ENCODE measurements around the gene TOR2A. TPM values are rescaled to one million over a fixed set of nuclear protein-coding genes. Genes with fewer than 3 reads are reported as not detected.

The TOR2A gene
- total RNA-seq, 1 experiment from 2014 or later = 13.2 TPM

DNA sequence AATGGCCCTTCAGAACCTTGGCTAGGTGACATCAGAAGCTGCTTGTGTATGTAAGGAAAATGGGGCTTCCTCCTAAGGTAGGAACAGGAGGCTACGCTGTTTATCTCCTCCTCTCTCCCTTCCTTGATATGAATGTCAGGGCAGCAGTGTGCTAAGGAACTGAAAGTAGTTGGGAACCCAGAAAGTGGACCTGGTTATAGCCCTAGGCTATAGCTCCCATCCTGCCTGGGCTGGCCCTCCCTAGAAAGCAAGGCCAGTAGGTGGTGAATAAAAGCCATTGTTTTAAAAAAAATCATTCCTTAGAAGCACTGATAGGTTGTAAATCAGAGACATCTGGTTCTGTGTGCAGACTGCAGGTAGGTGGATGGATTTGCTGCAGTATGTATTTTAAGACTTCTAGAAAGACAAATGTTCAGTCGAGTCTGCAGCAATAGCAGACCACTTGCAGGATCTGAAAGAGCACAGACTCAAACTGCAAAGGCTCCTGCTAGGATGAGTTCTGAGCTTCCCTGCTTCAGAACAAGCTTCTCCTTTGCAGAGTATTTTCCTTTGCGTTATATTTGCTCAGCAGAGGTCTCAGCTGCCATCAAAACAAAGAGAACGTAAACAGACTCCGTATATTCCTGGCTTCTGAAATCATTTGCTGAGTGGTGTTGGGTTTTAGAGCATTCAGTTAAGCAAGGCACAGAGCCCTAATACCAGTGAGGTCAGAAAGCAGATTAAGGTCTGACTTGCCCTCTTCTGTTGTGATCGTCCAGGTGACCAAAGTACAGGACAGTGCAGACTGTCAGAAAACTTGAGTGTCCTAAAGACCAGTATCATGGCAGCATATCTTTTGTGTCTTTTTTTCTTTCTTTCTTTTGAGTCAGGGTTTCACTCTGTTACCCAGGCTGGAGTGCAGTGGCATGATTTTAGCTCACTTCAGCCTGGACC is 48.4 kb downstream of the TOR2A start:
- Histone ChIP-seq H4K20me1 (ENCODE audit: control insufficient read depth, insufficient read depth, insufficient read length) (no peaks in the 10 kb centered on the region), H4K5ac (ENCODE audit: insufficient read length, low read depth, low read length) (no peak overlapping the region), H3K79me2 (ENCODE audit: insufficient read depth, low read length) (no peaks in the 10 kb centered on the region), H3T11ph (ENCODE audit: low read length) (no peak overlapping the region), H3K23me2 (ENCODE audit: insufficient read length, low read depth, low read length, poor library complexity, severe bottlenecking) (no peaks in the 10 kb centered on the region), H3K56ac (ENCODE audit: insufficient read length, low read depth, low read length) (no peak overlapping the region), H3K4ac (ENCODE audit: low read depth, low read length) (no peak overlapping the region), H2AK5ac (ENCODE audit: insufficient read length, low read length) (no peak overlapping the region), H3K27ac (ENCODE audit: insufficient read length, low read depth, low read length) (no peak overlapping the region), H3K23ac (ENCODE audit: insufficient read length, low read depth, low read length) (no peak overlapping the region), H3K79me1 (ENCODE audit: insufficient read depth, low read depth, low read length, poor library complexity, severe bottlenecking) (no peaks in the 10 kb centered on the region), H3K27me3 (ENCODE audit: insufficient read depth, low read length) (no peaks in the 10 kb centered on the region), H3K9me3 (ENCODE audit: control insufficient read depth, low read depth, low read length) (no peaks in the 10 kb centered on the region), H2BK5ac (ENCODE audit: insufficient read length, low read length) (no peak overlapping the region), H2BK12ac (ENCODE audit: insufficient read length, low read depth, low read length) (no peak overlapping the region), H2BK20ac (ENCODE audit: low read depth, low read length, poor library complexity, severe bottlenecking) (no peak overlapping the region), H2AFZ (ENCODE audit: low read length) (no peak overlapping the region), H3K4me1 (ENCODE audit: insufficient read depth, low read length) (no peaks in the 10 kb centered on the region), H3K14ac (ENCODE audit: insufficient read depth, low read length) (no peak overlapping the region), H3K4me2 (ENCODE audit: insufficient read depth, insufficient read length, low read length) (no peak overlapping the region), H4K8ac (replicated peaks; ENCODE audit: insufficient read length, low read depth, low read length) (no peak overlapping the region), H3K18ac (ENCODE audit: insufficient read length, low read depth, low read length) (no peak overlapping the region), H2BK120ac (ENCODE audit: low read depth, low read length, poor library complexity, severe bottlenecking) (no peak overlapping the region), H4K91ac (ENCODE audit: insufficient read length, low read depth, low read length) (no peak overlapping the region), H2BK15ac (ENCODE audit: low read depth, low read length) (no peak overlapping the region), H3K9ac (ENCODE audit: extremely low read depth, insufficient read length, low read length) (no peak overlapping the region)
- DNase-seq = no peak
- Mint-ChIP-seq H3K36me3 (ENCODE audit: insufficient read depth in 1 of 3, low read depth in 3 of 3) (peaks cover 30 to 48% (median 32%) of the 10 kb centered on the region in 3 experiments; a peak in 6 of 7 replicates), H3K27me3 (ENCODE audit: low read depth) (no peaks in the 10 kb centered on the region), H3K4me3 (no peak overlapping the region), H3K4me1 (no peaks in the 10 kb centered on the region), H3K9me3 (no peaks in the 10 kb centered on the region; a peak in 1 of 5 replicates), H3K27ac (peak overlapping the region in 1 of 3 experiments; percentile 80; a peak in 1 of 7 replicates)
- TF ChIP-seq, protein P1, sequence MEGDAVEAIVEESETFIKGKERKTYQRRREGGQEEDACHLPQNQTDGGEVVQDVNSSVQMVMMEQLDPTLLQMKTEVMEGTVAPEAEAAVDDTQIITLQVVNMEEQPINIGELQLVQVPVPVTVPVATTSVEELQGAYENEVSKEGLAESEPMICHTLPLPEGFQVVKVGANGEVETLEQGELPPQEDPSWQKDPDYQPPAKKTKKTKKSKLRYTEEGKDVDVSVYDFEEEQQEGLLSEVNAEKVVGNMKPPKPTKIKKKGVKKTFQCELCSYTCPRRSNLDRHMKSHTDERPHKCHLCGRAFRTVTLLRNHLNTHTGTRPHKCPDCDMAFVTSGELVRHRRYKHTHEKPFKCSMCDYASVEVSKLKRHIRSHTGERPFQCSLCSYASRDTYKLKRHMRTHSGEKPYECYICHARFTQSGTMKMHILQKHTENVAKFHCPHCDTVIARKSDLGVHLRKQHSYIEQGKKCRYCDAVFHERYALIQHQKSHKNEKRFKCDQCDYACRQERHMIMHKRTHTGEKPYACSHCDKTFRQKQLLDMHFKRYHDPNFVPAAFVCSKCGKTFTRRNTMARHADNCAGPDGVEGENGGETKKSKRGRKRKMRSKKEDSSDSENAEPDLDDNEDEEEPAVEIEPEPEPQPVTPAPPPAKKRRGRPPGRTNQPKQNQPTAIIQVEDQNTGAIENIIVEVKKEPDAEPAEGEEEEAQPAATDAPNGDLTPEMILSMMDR (conservative IDR thresholded peaks at IDR 0.05) = no peak
- no CpG with 5 or more reads among the region's 6 CpGs for WGBS (ENCODE audit: extremely low coverage, insufficient read length, low lambda C conversion rate)
